GM12892 (cell line): ENCODE measurements around the gene NID1.

Experiments used
- POLR2A ChIP-seq: IDR thresholded peaks from 2 replicates; pipeline ENCODE4 v1.6.1; 2011; ENCODE audit warnings: low read depth, low read length, control low read depth
- TAF1 ChIP-seq: IDR thresholded peaks from 2 replicates; pipeline ENCODE4 v1.6.1; 2011; ENCODE audit warnings: low read depth, mild to moderate bottlenecking, control low read depth, low read length, borderline replicate concordance

DNA sequence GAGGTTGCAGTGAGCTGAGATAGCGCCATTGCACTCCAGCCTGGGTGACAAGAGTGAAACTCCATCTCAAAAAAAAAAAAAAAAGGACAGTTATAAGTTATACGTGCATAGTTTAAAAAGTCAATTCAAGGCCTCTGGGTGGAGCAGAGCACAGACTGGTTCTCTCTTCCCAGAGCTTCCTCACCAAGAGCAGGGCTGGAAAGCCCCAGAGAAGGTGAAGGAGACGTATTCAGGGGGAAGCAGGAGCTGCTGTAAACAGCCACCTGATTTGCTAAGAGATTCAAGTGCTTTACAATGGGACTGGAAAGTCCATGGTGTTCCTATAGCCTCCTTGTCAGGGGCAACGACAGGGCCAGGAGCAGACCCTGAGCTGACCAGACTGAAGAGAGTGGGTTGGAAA, 113.2 kb downstream of the NID1 start:
- TF ChIP-seq TAF1 = no peak
- TF ChIP-seq POLR2A = no peak
